Effector memory CD4-positive, alpha-beta T cell (primary cell): ENCODE measurements around the gene SRGN.

Experiments
- DNase-seq, 3 donors: peaks; one replicate each; pipeline ENCODE4 v3.0.0-alpha.2; 2020
- H3K27ac ChIP-seq: 2 replicates; pipeline ENCODE4 v1.7.0; 2013; ENCODE audit warnings: mild to moderate bottlenecking, low read length, moderate library complexity; ENCODE audit not compliant: insufficient read depth, poor library complexity, severe bottlenecking
- H3K27me3 ChIP-seq: replicated peaks from 2 replicates; pipeline ENCODE4 v1.7.0; 2013; ENCODE audit warnings: mild to moderate bottlenecking, low read length; ENCODE audit not compliant: insufficient read depth, control insufficient read depth, poor library complexity, severe bottlenecking
- H3K36me3 ChIP-seq: 2 replicates; pipeline ENCODE4 v1.7.0; 2013; ENCODE audit warnings: mild to moderate bottlenecking, low read length, moderate library complexity; ENCODE audit not compliant: control insufficient read depth, insufficient read depth
- H3K4me1 ChIP-seq: 2 replicates; pipeline ENCODE4 v1.7.0; 2013; ENCODE audit warnings: low read length, mild to moderate bottlenecking; ENCODE audit not compliant: control insufficient read depth, insufficient read depth, poor library complexity, severe bottlenecking
- H3K4me3 ChIP-seq: 2 replicates; pipeline ENCODE4 v1.7.0; 2013; ENCODE audit warnings: low read length, low read depth, mild to moderate bottlenecking; ENCODE audit not compliant: insufficient read depth, poor library complexity, severe bottlenecking
- H3K9me3 ChIP-seq: 2 replicates; pipeline ENCODE4 v1.7.0; 2013; ENCODE audit warnings: mild to moderate bottlenecking, low read length, moderate library complexity; ENCODE audit not compliant: control insufficient read depth

The SRGN gene

DNA sequence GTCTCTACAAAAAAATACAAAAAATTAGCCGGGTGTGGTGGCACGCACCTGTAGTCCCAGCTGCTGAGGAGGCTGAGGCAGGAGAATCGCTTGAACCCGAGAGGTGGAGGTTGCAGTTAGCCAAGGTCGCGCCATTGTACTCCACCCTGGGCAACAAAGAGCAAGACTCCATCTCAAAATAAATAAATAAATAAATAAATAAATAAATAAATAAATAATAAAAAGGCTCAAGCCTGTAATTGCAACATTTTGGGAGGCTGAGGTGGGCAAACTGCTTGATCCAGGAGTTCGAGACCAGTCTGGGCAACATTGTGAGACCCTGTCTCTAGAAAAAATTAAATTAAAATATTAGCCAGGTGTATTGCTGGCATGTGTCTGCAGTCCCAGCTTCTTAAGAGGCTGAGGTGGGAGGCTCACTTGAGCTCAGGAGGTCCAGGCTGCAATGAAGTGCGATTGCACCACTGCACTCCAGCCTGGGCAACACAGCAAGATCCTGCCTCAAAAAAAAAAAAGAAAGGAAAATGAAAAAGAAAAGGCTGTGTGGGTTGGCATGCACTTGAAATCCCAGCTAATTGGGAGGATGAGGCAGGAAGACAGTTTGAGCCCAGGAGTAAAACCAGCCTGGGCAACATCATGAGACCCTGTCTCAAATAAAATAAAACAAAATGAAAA is 27.6 kb upstream of the SRGN start:
- Histone ChIP-seq H3K27me3 (no peaks in the 10 kb centered on the region), H3K36me3 (no peaks in the 10 kb centered on the region), H3K4me1 (peaks cover 19% of the 10 kb centered on the region), H3K9me3 (no peaks in the 10 kb centered on the region), H3K4me3 (no peak overlapping the region), H3K27ac (no peak overlapping the region)
- DNase-seq: no peak

- DNase-seq: no peak
- Histone ChIP-seq H3K36me3 (no peaks in the 10 kb centered on the region), H3K27me3 (no peaks in the 10 kb centered on the region), H3K9me3 (no peaks in the 10 kb centered on the region), H3K27ac (peak overlapping the region; percentile 43), H3K4me3 (peak overlapping the region; percentile 43), H3K4me1 (peaks cover 19% of the 10 kb centered on the region)
Observed at GRCh38 chr10:69061305-69062161, 26.4 kb upstream of the SRGN start.

DNA sequence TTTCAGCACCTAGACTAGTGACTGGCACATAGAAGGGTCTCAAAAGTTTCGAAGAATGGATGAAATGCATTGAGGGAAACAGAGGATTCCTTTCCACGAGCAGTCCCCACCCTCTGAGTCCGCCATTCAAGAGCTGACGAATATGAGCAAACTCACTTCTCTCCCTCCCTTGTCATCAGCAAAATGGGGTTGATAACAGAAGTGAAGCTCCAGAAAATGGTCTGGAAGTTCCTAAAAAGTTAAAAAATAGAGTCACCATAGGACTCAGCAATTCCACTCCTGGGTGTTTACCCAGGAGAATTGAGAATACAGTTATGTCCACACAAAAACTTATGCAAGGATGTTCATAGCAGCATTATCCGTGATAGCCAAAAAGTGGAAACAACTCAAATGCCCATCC is 25.0 kb upstream of the SRGN start:
- Histone ChIP-seq H3K27me3 (no peaks in the 10 kb centered on the region), H3K4me3 (no peak overlapping the region), H3K36me3 (no peaks in the 10 kb centered on the region), H3K9me3 (no peaks in the 10 kb centered on the region), H3K27ac (no peak overlapping the region), H3K4me1 (peaks cover 11% of the 10 kb centered on the region)
- DNase-seq: no peak

DNA sequence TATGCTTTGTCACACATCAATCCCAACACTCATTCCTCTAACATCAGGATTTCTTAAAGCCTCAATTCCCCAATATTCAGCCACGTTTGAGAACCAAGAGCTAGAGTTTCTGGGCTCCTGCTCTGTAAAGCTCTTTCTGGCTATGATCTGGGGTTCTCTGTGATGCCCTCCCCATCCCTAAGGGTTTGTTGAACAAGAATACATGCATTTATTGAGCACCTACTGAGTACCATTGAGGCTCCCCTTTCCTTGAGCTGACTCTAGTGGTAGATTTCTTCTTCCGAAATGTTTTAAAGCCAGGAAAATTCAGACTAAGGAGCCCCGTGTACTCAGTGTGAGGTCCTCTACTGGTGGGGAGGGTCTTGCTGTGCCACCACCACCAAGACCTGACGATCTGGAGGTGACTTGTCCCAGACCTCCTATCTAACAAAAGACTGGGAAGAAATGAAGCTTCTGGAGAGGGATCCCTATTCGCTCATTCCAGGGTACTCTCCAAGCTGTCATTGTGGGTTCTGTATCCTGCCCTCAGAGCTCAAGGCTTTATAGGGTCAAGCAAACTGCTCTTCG is 23.1 kb upstream of the SRGN start:
- H3K4me1 ChIP-seq: peaks cover 11% of the 10 kb centered on the region
- H3K36me3 ChIP-seq: no peaks in the 10 kb centered on the region
- no peaks in the 10 kb centered on the region for H3K9me3 ChIP-seq
- H3K27me3 ChIP-seq: no peaks in the 10 kb centered on the region
- no peak overlapping the region for H3K27ac ChIP-seq
- DNase-seq: no peak
- no peak overlapping the region for H3K4me3 ChIP-seq

DNA sequence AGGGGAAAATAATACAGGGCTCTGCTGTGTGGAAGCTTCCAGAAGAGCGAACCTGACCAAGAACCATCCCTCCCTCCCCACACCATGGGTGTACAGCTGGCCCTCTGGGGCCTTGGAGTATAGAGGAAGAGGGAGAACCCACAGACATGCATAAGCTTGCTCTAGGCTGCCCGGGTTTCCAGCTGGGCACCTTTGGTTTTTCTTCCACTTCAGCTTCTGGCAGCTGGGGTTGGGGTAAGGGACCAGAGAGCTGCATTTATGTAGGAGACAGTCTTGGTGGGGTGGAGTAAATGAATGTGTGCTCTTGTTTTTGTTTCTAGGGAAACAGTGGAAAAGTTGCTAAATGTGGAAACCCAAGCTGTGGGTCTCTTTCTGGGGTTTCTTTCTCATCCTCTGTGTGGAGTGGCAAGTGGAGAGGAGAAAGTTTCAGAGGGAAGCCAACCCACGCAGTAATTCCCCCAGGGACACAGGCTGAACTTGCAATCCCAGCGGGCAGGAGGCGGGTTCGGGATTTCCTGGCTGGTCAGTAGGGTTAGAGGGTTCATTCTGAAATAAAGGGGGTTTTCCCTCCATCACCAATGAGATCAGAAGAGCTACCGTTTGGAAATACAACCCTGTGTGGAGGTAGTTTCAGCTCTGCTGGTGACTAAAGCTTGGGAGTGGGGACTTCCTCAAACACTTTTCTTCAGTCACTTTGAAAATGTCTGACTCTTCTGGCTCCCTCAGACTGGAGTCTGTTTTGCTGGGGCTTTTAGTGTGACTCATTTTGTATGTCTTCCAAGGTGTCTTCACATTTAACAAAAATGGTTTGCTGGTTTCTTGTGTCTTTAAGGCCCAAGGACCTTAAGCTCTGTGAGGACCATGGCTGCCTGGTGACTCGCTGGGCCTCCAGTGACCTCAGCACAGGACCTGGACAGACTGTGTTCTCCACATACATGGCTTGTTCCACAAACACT is 22.2 kb upstream of the SRGN start:
- Histone ChIP-seq H3K36me3 (no peaks in the 10 kb centered on the region), H3K9me3 (no peaks in the 10 kb centered on the region), H3K27me3 (no peaks in the 10 kb centered on the region), H3K4me3 (no peak overlapping the region), H3K27ac (no peak overlapping the region), H3K4me1 (peaks cover 11% of the 10 kb centered on the region)
- no peak for DNase-seq

DNA sequence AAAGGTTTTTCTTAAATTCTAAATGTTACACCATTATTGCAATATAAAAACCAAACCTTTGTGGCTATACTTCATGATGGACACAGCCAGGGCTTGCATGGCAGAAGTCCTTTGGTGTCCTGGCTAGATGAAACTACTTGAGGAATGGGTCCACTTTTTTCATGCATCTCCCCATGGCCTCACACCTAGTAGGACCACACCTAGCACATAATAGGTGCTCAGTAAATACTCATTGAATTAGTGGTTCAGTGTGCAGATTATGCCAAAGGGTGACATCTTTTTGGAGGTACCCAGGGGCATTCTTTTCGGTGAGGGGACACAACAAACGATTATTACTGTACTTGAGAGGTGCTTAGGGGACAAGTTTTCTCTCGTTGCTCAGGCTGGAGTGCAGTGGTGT is 20.7 kb upstream of the SRGN start:
- no peak for DNase-seq
- no peak overlapping the region for H3K27ac ChIP-seq
- H3K4me3 ChIP-seq: no peak overlapping the region
- H3K27me3 ChIP-seq: no peaks in the 10 kb centered on the region
- H3K4me1 ChIP-seq: peaks cover under 1% of the 10 kb centered on the region
- no peaks in the 10 kb centered on the region for H3K9me3 ChIP-seq
- H3K36me3 ChIP-seq: no peaks in the 10 kb centered on the region

GRCh38 chr10:69068549-69068948 is 19.4 kb upstream of the SRGN start:
- Histone ChIP-seq H3K27ac (no peak overlapping the region), H3K4me3 (no peak overlapping the region), H3K9me3 (no peaks in the 10 kb centered on the region), H3K4me1 (no peaks in the 10 kb centered on the region), H3K27me3 (no peaks in the 10 kb centered on the region), H3K36me3 (no peaks in the 10 kb centered on the region)
- no peak for DNase-seq

DNA sequence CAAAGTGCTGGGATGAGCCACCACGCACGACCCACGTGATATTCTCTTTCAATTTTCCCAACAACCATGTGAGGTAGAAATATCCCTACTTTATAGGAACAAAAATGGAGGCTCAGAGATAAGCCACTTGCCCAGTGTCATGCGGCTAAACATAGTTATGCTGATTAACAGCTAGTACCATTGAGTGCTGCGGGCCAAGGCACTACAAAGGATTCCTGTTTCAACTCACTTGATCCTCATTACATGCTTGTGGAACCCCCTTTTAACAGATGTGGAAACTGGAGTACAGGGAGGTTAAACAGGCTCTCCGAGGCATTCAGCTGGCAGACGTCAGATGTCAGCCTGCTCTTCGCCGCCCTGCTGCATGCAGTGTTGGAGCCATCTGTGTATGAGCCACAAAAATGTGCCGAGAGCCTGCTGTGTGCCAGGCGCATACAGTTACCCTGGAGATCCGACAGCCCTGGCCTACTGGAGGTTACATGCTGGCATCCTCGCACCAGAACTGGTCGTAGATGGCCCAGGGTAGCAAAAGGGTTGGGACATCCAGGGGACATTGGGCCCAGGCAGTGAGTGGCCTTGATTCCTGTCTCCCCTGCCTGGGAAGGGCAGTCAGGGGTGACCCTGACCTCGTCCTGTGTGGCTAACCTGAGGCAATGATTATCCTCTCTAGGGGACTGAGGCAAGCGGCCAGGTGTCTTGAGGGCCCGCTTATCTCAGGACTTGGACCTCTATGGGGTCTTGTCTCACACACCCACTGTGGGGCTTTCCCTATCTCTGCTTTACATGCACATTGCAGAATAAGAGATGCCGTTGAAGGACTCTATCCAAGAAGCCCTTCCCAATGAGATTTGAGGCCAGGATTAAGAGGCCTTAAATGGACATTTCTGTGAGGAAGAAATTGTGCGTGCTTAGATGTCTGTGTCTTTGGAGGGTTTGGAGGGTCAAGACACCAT is 18.5 kb upstream of the SRGN start:
- Histone ChIP-seq H3K27ac (no peak overlapping the region), H3K4me3 (no peak overlapping the region), H3K4me1 (no peaks in the 10 kb centered on the region), H3K36me3 (no peaks in the 10 kb centered on the region), H3K9me3 (no peaks in the 10 kb centered on the region), H3K27me3 (no peaks in the 10 kb centered on the region)
- no peak for DNase-seq

DNA sequence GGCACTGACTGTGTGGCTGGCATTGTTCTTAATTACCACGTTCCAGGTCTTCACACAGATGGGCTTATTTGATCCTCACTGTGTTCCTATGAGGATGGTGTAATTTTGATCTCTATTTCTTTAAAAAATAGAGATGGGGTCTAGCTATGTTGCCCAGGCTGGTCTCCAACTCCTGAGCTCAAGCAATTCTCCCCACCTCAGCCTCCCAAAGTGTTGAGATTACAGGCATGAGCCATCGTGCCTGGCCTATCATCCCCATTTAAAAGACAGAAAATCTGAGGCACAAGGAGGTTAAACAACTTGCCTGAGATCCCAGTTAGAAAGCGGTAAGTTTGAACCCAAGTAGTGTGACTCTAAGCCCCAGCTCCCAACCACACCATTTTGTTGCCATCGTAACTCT is 17.0 kb upstream of the SRGN start:
- no peak overlapping the region for H3K27ac ChIP-seq
- no peak for DNase-seq
- H3K4me3 ChIP-seq: no peak overlapping the region
- no peaks in the 10 kb centered on the region for H3K9me3 ChIP-seq
- no peaks in the 10 kb centered on the region for H3K27me3 ChIP-seq
- no peaks in the 10 kb centered on the region for H3K4me1 ChIP-seq
- H3K36me3 ChIP-seq: no peaks in the 10 kb centered on the region
